ENCODE measurements around the gene RREB1. TPM values are rescaled to one million over a fixed set of nuclear protein-coding genes. Genes with fewer than 3 reads are reported as not detected.

RREB1 gene
- total and polyA plus RNA-seq, 2 donors (not counting 3 experiments of a cell fraction or from before 2014, with no cell fraction given): 3.7 to 33.0 TPM

- no peak overlapping the region for H3K27ac ChIP-seq (ENCODE audit: insufficient read depth, low read depth, low read length)
- H3K9ac ChIP-seq (replicated peaks; ENCODE audit: extremely low read depth, insufficient read depth, low read length): no peak overlapping the region
- BruUV-seq (replicated peaks): no TSS peak
- H3K9me1 ChIP-seq (replicated peaks; ENCODE audit: control insufficient read depth, extremely low read depth, insufficient read depth, low read length): no peaks in the 10 kb centered on the region
- no peak overlapping the region for H3K4me3 ChIP-seq (replicated peaks in 1 of 3; ENCODE audit: insufficient read depth in 1 of 3, low read depth in 1 of 3, low read length in 3 of 3)
- FAIRE-seq (no peak), DNase-seq (ENCODE audit: low read depth, low spot score) (no peak)
- ChIA-PET CTCF (no interaction called here), POLR2A (no interaction called here)
- no peaks in the 10 kb centered on the region for H3K79me2 ChIP-seq (ENCODE audit: control insufficient read depth, insufficient read depth, low read length)
- H3K27me3 ChIP-seq (ENCODE audit: control insufficient read depth in 2 of 2, insufficient read depth in 2 of 2, low read length in 2 of 2): peaks cover 0 to 3% of the 10 kb centered on the region in 2 experiments
- no peak overlapping the region for H3K4me2 ChIP-seq (ENCODE audit: insufficient read depth, low read length)
- dilution Hi-C loops (cut with MboI; ENCODE audit: extremely low pct_ligation_motif_present, low sequenced_read_pairs): no loop called here
- no peaks in the 10 kb centered on the region for H4K20me1 ChIP-seq (replicated peaks; ENCODE audit: control insufficient read depth, extremely low read depth, insufficient read depth, low read length)
- intact Hi-C loops (cut with micrococcal nuclease): no loop called here
- TF ChIP-seq MYC (IDR thresholded peaks at IDR 0.05; ENCODE audit: low read depth, low read length) (no peak), FOS (IDR thresholded peaks at IDR 0.05; ENCODE audit: borderline replicate concordance, insufficient read depth, low read length) (no peak), GATA2 (IDR thresholded peaks at IDR 0.05; ENCODE audit: insufficient read depth, insufficient read length, low read depth, low read length) (no peak), MAX (IDR thresholded peaks at IDR 0.05; ENCODE audit: insufficient read depth, insufficient read length) (no peak), POLR2A (IDR thresholded peaks at IDR 0.05; ENCODE audit: low read depth, low read length) (no peak), POLR2AphosphoS5 (IDR thresholded peaks at IDR 0.05; ENCODE audit: insufficient read depth, low read depth, low read length) (no peak), JUN (IDR thresholded peaks at IDR 0.05; ENCODE audit: borderline replicate concordance, insufficient read depth, insufficient read length, low read depth) (no peak), EZH2 (IDR thresholded peaks at IDR 0.05; ENCODE audit: borderline replicate concordance, low read depth, low read length, severe bottlenecking) (no peak)
- TF ChIP-seq, protein P1, sequence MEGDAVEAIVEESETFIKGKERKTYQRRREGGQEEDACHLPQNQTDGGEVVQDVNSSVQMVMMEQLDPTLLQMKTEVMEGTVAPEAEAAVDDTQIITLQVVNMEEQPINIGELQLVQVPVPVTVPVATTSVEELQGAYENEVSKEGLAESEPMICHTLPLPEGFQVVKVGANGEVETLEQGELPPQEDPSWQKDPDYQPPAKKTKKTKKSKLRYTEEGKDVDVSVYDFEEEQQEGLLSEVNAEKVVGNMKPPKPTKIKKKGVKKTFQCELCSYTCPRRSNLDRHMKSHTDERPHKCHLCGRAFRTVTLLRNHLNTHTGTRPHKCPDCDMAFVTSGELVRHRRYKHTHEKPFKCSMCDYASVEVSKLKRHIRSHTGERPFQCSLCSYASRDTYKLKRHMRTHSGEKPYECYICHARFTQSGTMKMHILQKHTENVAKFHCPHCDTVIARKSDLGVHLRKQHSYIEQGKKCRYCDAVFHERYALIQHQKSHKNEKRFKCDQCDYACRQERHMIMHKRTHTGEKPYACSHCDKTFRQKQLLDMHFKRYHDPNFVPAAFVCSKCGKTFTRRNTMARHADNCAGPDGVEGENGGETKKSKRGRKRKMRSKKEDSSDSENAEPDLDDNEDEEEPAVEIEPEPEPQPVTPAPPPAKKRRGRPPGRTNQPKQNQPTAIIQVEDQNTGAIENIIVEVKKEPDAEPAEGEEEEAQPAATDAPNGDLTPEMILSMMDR (IDR thresholded peaks at IDR 0.05; ENCODE audit: extremely low read depth in 1 of 2, insufficient read depth in 1 of 2, low read depth in 1 of 2, low read length in 2 of 2): no peak
- peaks cover 2% of the 10 kb centered on the region for H3K4me1 ChIP-seq (ENCODE audit: control insufficient read depth, extremely low read depth, insufficient read depth, low read length)
- no peak overlapping the region for H2AFZ ChIP-seq (ENCODE audit: low read depth, low read length)
- no peaks in the 10 kb centered on the region for H3K9me3 ChIP-seq (replicated peaks; ENCODE audit: control insufficient read depth, insufficient read depth, low read length)
- no peaks in the 10 kb centered on the region for H3K36me3 ChIP-seq (ENCODE audit: control insufficient read depth in 2 of 2, extremely low read depth in 1 of 2, insufficient read depth in 2 of 2, low read length in 2 of 2)
These were observed 161.2 kb downstream of the RREB1 start for GRCh38 chr6:7268816-7269555.

All from endothelial cell of umbilical vein (primary cell).